Activated CD8-positive, alpha-beta memory T cell treated with anti-CD3 and anti-CD28 coated beads, Interleukin-2, amount 50 U/mL, for 48 hours (primary cell): Measurements from ENCODE around the gene ALDH1L1.

Source experiments
- DNase-seq: peaks from one replicate; pipeline ENCODE4 v3.0.0-alpha.2; 2020

The ALDH1L1 gene

DNA sequence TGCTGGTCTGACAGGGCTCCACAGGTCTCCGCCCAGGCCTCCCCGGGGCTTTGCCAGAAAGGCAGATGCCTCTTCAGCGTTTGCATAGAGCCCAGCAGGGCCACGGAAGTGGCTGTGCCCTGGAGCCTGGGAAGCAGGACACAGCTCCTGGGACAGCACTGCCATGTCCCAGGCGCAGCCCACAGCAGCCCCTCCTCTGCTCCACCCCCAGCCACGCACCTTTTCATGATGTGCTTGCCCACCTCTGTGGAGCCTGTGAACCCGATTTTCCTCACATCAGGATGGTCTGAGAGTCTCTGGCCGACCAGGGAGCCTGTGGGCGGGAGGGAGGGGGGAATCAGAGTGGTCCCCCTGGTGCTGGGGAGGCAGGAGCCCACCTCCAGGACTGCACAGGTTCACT is 62.6 kb downstream of the ALDH1L1 start:
- peak; percentile 36 for DNase-seq

DNA sequence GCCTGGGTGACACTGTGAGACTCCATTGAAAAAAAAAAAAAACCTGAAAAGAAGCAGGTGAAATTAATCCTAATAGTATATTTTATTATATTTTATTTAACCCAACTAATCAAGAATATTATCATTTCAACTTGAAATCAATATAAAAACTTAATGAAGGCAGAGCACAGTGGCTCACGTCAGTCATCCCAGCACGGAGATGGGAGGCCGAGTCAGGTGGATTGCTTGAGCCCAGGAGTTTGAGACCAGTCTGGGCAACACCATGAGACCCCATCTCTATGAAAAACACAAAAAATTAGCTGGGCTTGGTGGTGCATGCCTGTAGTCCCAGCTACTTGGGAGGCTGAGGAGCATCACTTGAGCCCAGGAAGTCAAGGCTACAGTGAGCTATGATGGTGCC is 63.2 kb downstream of the ALDH1L1 start:
- DNase-seq = peak; percentile 12

DNA sequence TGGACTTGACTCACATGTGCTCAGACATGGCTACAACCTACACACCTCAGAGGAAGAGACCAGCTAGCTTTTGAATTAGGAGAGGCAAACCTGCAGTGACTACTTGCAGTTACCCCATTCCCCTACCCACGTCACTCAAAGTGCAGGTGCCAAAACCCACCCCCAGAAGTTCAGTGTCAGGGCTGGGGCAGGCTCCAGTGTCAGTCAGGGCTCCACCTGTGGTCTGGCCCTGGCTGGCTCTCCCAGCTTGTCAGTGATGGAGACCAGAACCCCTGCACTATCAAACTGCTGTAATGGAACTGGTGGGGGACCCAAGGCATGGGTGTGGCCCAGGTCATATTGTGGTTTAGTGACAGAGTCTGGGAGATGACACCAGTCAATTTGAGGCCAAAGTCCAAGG is 63.9 kb downstream of the ALDH1L1 start:
- peak; percentile 29 for DNase-seq

DNA sequence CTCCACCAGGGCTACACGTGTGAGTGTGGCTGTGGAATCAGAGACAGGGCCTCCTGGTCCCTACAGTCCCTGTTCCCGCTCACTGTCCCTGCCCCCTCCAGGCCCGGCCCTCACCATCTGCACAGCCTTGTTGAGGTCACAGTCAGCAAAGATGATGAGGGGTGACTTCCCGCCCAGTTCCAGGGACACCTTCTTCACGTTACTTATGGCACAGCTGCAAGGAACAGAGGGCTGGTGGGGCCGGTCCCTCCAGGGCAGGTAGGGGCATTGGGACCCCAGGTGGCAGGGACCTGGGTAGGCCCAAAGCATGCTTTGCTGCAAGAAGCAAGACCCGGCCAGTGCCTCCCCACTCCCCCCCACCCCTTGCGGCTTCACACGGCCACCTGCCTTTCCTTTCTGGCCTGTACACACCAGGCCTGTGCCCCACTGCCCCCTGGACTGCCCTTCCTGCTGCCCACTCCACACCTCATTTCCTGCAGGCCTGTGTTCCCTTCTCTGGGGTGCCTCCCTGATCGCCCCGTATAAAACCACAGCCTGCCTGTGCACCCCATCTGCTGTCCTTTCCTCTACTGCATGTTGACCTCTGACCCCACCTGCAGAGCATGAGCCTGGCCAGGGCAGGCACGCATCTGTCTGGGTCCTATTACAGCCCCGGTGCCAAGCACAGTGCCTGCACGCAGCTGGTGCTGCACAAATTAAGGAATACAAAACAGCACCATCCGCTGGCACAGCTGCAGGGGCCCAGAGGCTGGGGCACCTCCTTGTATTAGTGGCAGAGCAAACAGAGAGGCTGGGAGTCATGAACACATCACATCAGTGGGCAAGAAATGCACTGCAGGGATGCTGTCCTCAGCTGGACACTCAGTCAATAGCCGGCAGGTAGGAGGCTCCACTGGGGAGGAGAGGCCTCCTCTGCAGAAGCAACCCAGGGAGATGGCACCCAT is 65.7 kb downstream of the ALDH1L1 start:
- DNase-seq = no peak

DNA sequence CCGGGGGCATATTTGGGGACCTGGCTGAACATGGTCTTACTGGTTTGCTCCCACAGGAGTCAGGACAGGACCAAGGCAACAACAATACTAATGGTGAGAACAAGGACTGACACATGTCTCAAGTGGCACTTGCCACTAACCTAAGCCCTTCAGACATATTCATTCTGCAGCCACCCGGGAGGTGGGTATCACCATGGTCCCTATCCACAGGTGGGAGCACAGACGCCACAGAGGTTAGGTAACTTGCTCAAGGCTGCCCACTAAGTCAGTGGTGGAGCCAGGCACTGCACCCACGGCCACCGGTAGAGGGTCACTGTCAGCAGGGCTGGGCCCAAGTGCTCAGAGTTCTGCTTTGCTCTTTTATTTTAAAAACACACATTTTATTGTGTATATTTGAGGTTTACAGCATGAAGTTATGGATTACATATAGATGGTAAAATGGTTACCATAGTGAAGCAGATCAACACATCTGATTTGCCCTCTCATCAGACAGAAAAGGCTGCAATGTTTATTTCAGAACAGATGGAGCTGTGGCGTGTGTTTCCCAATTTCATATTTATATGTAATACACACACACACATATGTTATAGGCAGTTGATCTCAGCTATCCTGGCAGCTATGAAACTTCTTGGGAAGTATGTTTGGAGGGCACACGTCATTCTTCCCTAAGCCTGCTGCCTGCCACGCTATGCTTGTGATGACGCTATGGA is 66.5 kb downstream of the ALDH1L1 start:
- DNase-seq = no peak

DNA sequence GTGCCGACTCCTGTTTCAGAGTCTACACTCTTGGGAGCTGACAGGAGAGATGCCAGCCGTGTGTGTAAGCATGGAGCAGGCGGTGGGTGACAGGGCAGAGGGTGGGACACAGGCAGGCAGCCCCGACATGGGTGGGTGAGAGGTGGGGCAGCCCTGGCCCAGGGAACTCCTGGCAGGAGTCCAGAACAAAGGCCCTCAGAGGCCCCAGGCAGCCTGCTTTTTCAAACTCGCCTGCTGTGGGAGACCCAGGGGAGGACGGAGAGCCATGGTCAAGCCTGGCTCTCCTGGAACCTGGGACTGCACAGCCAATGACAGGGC is 67.2 kb downstream of the ALDH1L1 start:
- no peak for DNase-seq

DNA sequence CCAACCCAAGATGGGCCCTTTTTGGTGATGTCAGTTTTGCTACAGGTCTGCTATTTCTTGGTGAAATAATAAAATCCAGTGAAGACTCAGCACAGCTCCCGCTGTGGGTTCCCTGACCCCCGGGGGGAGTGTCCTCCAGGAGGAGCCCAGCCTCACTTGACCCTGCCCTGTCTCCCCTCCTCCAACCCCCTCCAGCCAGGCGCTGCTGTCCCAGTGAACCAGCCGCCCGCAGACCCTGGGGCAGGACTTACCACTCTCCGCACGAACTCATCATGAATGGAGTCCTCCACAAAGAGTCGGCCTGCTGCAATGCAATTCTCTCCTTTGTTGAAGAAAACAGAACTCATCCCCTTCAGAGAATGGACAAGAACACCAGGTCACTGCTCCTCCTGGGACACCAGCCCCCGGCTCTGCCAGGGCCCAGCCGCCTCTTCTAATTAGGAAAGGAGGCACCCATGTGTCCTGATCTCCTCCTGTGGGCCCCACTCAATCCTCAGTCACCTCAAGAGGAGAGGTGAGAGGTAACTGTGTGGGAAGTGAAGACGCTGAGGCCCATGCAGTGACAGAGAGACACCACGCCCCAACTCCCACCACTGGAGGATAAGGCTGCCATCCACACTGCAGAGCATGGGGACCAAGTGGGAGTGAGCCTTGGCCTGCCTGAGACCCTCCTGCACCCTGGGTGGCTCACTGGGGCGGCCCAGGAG is 67.7 kb downstream of the ALDH1L1 start:
- DNase-seq = peak; percentile 26

DNA sequence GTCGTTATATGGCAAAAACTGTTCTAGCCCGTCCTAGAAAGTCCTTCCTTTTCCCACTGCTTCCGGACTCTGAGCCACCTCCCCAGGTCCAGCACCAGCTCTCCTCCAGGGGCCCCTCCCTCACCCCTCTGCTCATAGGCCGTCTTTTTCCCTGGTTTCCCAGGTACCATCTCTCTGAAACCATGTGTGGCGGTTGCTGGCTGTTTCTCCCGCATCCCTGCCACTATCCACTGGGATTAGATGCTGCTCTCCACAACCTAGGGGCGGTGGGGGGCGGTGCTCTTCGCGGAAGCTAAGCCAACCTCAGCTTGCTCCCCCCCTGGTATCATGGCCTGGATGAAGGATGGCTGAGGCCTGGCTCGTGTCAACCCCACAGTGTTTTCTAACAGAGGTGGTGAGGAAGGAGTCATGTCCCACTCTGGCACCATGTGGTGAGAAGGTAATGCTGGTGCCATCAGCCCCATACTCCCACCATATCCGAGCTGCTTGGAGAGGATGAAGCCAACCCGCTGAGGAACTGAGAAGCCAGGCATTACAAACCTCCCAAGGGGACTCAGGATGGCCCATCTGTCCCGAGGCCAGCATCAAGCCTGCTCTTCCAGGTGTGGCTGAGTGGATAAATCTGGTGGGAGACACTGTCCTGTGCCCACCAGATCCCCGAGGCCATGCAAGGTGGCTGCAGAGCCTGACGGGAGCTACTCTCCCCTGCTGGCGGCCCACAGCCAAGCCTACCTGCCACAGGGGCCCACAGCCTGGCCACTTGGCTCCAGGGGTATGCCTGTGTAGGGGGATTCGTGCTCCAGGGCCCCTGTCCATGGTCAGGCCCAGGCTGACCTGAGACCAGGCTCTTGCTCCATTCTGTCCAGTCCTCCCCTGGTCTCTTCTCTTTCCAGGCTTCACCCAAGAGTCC is 68.6 kb downstream of the ALDH1L1 start:
- DNase-seq = peak; percentile 41

DNA sequence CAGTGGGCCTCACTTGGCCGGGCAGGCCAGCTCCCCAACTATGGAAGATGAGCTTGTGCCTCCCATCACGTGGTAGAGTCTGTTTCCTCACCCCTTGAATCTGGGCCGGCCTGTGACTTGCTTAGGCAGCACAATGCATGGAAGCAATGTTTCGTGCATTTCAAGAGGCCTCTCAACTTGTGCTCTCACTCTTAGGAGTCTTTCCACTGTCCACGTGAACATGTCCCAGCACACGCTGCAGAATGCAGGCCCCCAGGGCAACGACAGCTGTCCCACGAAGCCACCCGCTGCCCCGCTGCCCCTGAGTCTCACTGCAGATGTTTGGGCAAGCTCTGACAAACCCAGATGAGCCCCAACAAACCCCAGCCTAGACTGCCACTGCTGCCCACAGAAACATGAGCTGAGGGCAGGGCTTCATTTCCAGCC is 69.2 kb downstream of the ALDH1L1 start:
- DNase-seq = peak; percentile 8

DNA sequence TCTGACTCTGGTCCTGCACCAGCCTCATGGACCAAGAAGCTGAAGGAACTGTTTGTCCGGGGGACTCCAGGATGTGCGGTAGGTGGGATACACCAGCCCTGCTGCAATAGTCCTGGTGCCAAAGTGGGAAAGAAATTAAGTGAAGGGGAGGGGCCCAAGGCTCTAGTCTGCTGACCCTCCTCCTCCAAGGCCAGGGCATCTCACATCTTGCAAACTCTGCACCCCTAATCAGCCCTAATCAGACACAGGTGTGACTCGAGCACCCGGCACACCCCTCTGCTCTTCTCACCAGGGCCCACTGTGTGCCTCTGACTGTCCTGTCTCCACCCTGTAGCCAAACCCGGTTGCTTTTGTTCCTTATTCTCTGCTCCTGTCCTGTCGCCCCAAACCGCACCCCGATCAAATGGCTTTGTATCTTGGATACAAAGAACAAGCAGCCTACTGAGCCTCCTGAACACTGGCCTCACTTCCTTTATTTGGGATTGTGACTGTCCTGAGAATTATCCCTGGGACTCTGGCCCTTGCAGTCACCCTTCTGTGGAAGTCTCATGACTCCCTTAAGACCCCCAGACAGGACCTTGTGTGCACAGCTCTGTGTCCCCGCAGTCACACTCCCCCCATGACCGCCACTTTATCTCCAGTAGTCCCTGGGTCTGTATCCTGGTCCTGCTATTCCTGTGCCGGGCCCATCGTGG is 69.8 kb downstream of the ALDH1L1 start:
- peak; percentile 12 for DNase-seq

DNA sequence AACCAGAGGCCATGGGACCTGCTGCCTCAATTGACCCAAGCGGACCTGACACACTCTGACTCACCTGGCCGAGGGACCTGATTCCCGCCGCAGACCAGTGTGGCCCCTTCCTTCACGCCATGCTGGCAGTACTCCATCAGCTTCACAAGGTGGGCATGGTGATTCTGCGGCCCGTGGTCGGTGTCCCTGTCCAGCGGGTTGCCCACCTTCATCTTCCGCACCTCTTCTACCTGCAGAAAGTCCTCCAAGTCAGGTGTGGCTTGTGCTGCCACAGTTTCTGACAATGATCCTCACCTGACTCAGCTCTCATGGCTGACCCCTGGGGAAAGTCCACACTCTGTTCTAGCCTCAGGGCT is 70.5 kb downstream of the ALDH1L1 start:
- DNase-seq = peak; percentile 30

DNA sequence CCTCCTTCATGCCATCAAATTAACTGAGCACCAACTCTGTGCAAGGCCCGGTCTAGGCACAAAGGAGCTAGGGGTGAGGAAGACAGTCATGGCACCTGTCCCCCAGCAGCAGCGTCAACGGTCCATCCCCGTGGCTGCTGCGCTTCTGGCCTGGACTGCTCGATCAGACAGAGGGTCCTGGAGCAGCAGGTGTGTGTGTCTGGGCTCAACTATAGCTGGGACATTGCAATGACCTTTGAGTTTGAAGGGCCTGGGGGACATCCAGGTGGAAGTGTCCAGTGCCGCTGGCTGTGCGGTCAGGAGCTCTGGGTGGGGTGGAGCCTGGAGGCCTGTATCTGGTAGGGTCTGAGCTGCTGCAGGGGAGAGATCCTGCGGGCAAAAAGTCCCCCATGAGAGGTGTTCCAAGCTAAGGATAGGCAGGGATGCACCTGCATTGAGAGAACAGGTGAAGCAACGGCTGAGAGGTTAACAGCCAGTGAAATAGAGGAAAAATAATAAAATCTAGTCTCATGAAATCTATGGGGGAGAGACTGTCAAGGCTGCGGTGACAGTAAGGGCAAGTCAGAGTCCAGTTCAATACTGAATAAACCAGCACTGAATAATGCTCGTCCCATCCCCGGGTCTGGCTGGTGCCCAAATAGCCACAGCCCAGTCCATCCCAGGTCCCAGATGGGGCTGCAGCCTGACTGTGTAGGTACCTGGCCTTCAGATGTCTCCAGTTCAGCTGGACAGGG is 71.1 kb downstream of the ALDH1L1 start:
- peak; percentile 40 for DNase-seq

DNA sequence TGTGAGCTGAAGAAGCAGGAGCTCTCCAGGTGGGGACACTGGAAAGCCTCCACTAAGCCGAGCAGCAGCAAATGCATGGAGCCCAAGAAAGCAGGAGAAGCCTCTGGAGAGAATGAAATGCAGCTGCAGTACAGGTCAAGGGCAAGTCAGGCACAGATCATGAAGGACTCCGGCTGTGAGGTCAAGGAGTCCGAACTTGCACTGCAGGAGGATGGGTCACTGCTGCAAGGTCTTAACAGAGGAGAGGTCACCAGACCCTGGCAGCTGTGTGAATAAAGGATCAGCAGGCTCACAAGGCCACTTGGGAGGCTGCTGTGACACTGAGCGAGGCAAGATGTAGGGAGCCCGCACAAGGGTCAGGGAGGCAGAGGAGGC is 71.7 kb downstream of the ALDH1L1 start:
- DNase-seq = peak; percentile 32

DNA sequence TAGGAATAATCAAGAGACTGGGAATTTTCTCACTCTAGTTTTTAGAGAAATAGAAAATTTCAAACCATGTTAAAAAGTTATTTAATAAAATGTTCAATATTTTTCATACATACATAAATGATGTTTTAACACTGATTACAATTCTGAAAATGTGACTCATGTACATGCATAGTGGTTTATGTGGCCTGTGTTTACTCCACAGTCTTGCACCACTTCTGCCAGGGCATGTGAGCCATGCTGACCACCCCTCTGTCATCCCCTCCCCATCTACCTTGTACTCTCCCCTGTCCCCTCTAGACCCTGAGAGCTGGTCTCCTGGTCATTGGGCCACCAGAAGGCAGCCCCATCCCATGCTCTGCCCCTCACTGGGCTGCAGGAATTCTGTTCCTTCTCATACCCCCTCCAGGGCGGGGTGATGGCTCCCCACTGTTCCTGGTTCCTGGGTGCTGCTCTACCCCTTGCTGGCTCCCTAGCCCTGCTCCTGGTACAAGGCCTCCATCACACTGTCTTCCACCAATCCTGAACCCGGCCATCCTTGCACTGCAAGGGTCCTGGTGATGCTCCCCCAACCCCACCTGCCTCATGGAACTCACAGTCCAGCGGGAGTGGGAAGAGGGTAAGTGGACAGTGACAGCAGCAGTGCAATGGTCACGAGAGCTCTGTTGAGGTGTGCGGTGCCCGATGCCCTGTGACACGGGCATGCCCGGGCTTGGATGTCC is 72.3 kb downstream of the ALDH1L1 start:
- peak; percentile 29 for DNase-seq

DNA sequence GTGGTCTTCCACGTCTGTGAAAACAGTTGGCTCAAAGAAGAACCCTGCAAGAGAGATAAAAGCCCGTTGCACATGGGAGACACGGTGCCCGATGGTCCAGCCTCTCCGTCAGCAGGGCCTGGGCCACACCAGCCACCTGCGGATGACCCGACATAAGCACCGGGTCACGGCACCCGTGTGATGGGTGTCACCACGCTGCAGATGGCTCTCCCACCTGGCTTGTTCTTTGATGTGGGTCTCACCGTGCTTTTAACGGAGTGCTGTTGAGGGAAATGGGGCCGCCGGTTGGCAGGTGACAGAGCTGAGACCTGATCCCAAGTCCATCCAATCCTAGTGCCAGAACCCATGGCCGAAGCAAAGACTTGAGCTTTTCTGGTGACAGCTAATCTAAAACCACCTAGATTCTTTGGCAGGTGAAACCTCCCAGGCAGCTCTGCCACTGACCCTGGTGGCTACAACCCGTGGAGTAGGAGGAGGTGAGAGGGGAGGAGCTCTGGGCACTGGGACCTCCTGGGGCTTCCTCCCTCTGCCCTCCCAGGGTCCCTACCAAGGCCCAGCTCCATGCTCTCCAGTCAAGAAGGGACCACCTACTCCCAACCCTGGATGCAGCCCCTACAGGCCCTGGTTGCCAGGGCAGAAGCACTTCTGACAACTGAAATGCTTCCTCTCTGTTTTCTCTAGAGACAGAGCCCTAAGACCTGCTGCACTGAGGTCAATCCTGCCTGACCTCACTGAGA is 73.0 kb downstream of the ALDH1L1 start:
- peak; percentile 38 for DNase-seq

DNA sequence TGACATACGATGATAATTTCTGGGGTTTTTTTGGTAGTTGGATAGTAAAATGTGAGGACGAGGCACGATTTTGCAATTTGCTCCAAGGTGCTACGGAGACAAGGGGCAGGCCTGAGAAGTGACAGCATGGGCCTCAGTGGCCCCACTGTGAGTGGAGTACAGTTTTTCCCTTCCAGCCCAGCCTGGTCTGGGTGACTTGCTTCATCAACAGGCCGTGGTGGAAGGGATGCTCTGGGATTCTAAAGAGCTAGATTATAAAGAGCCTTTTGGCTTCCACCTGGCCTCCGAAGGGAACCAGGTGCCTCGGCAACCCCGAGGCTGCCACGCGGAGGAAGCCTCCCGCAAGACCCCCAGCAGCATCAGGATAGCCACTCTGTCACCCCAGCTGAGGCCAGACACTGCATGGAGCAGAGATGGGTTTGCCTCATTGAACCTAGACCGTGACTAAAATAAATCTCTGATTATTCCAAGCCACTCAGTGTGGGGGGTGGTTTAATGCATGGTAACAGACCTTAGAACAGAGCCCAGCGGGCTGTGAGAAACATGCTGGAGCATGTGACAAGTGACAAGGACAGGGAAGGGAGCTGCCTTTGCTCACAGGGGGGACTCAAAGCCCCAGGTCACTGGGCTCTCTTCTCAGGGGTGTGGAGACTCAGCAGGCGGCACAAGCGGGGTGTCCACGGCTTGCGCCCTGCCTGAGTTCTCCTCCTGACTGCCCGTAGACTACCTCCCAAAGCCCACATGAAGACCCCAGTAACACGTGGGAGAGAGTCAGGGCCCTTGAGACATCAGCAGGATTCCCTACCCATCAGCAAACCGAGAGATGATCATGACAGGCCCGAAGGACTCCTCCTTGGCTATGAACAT is 73.8 kb downstream of the ALDH1L1 start:
- peak; percentile 37 for DNase-seq

DNA sequence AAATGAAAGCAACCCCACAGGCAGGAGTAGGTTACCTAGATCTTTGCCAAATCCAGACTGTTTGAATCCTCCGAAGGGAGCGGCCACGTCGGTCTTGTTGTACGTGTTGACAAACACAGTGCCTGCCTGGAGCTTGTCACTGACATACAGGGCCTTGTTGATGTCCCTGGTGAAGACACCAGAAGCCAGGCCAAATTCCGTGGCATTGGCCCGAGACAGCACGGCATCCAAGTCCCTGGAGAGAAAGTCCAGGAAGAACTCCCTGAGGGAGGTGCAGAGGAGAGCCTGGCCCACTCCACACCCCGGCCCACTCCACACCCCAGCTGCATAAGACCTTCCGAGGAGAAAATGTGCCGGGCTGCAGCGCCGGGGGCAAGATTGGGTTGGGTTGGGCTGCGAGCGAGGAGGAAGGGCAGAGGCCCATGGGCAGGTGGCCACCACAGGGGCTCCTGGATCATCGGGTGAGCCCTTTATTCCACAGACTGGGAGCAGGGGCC is 74.6 kb downstream of the ALDH1L1 start:
- DNase-seq = peak; percentile 40

DNA sequence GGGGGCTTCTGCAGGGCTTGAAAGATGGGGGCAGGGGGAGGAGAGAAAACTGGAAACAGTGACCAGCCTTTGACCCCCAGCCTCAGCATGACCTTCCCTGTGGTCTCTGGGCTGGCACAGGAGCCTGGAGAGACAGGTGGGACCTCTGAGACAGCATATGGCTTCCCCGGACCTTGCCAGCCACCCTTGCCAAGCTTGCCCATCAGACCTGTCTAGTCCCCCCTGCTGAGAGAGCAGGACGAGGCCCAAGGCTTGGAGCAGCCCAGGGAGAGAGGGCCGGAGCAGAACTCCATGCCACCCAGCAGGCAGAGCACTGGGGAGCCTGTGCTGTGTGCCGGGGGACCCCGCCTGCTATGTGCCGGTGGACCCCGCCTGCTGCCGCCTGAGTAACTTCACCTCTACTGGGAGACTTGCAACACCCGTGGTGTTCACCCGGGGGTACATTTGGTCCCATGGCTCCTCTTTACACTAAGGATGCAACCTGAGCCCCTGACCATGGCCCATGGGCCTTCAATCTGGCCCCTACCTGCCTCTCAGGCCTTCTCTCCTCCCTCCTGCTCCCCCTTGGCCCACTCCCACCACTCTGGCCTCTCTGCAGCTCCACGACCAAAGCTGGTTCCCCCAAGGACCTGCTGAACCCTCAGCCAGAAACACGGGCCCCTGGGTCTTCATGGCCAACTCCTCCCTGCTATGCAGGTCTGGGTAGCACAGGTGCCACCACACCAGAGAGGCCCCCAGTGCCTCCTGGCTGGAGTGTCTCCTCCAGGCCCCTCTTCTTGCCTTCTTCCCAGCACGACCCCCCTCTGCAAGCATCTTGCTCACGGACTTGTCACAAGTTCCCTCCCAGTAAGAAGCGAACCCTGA is 75.4 kb downstream of the ALDH1L1 start:
- peak; percentile 32 for DNase-seq
